NCI-H2029 treated with DMSO at 0.1 percent for 48 hours (cell line): ENCODE data around the gene CTSE.
"Not testable (repeated sequence)": the region's sequence is repeated elsewhere in the genome, so short reads cannot be mapped to it uniquely, and the experiment has no call there.

ENCODE experiments used
- DNase-seq: peaks from one replicate; lab custom pipeline; 2025; lab: John Stamatoyannopoulos, UW

The CTSE gene

DNA sequence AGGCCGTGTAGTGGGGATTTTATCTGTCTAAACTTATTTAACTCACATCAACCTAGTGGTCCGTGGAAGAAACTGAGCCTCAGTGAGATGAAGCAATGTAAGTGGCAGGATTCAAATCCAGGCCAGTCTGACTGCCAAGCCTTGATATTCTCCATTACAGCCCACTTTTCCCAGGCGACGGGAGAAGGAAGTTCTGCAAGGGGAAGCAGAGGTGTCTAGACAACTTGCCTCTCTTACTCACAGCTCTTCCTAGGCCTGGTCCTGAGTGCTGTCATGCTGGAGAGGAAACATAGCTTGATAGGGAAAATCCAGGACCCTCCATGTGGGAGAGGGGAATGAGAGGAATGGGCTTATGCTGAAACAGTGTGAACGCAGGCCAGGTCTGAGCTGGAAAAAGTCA is 9.1 kb downstream of the CTSE start:
- no peak for DNase-seq

GRCh38 chr1:206013026-206013795 is 10.5 kb downstream of the CTSE start:
- DNase-seq, result no peak

GRCh38 chr1:206012086-206012859 is 11.4 kb downstream of the CTSE start:
- no peak for DNase-seq

- DNase-seq, result no peak
Measured at GRCh38 chr1:206011057-206011456, 12.6 kb downstream of the CTSE start.

DNA sequence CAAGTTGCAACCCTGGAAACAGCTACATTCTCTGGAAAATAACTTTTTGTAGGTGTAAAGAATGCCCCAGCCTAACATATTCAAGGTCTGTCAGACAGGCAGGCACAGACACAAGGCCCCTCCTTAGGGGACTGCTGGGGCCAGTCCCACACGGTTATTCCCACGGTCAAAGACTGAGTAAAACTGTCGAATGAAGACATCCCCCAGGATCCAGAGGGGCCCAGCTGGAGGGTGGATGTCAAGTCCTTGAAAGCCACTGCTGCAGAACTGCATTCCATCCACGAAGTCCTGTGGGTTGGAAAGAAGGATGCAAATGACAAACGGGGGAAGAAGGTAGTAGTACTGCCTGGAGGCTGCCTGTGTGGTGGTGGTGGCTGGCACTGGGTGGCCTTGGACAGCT is 13.6 kb downstream of the CTSE start:
- DNase-seq, result no peak

DNA sequence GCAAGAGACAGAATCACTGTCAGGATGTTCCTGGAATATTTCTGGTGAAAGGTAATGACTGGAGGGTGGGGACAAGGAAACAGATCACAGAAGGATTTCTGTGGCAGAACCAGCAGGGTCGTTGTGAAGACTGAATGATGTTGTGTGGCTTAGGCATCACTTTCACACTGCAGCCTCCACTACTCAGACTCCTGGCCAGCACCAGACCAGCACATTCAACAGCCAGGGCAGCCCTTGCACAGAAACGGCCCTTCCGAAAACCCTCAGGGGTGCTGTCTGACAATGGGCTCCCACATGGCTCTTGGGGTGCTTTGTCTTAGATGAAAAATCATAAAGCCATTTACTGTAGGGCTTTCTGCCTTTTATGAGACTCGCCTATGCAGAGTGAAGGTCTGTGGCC is 16.7 kb downstream of the CTSE start:
- no peak for DNase-seq

GRCh38 chr1:206005778-206006180 is 17.9 kb downstream of the CTSE start:
- DNase-seq, result no peak

DNA sequence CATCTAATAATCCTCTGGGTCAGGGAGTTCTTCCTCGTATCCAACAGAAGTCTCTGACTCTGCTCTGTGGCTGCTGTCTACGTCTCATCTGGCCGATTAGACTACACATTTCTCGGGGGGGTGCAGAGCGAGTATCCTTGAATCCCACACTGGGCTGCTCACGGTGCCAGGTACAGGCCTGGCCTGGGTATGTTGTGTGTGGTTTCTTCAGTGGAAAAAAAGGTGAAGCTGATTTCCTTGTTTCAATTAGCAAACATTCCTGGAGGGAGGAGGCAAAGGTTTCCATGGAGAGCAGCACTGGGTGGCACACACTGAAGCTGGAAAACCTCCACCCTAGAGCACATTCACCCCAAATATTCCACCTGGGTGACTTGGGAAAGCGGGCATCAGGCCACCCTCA is 18.5 kb downstream of the CTSE start:
- DNase-seq, result no peak

GRCh38 chr1:206004826-206005225 is 18.9 kb downstream of the CTSE start:
- DNase-seq, result no peak

GRCh38 chr1:206003854-206004800 is 19.6 kb downstream of the CTSE start:
- no peak for DNase-seq

DNA sequence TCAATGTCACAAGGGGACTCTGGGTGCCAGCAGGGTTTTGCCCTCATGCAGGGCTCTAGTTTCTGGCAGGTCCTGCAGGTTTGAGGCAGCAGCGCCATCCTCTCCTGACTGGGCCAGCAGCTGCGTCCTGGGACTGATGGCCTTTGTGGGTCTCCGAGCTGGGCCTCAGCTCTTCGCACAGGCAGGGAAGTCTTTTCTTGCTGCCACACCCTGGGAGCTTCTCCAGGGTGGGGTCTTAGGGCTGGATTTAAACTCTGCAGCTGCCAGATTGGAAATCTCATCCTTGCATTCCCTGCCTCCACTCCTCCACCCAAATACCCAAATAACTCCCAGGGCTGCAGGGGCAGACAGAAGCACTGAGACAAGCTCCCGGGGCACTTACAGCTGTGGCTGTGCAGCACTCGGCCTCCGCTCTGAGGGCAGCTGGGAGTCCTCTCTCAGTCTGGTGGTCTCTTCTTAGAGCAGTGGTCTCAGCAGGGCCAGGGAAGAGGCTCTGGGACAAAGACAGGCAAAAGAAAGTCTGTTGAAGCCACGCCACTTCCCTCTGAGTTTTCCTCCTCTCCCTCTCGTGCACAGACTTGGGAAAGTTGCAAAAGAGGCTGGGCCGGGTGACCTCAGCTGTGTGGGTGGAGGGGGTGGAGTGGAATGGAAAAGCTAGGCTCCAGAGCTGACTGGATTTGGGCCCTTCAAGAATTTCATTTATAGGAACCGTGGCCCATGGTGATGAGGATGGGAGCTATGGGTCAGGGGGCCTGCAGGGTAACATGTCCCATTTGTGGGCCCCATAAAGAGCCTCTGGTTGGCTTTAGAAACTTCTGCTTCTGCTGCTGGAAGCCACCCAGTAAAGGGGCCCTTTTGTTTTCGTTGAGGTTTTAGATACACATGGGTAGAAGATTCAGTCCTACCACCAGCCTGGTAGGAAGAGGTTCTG is 20.6 kb downstream of the CTSE start, which contains the start of gene RAB7B:
Gene RAB7B (minus strand): TSS at position 525 of the 931 bp plus-strand sequence. CDS start 9,260 bp downstream, outside the sequence.
- no peak for DNase-seq

GRCh38 chr1:206002160-206002559 is 21.5 kb downstream of the CTSE start:
- no peak for DNase-seq

GRCh38 chr1:206001476-206001888 is 22.2 kb downstream of the CTSE start:
- DNase-seq, result no peak

DNA sequence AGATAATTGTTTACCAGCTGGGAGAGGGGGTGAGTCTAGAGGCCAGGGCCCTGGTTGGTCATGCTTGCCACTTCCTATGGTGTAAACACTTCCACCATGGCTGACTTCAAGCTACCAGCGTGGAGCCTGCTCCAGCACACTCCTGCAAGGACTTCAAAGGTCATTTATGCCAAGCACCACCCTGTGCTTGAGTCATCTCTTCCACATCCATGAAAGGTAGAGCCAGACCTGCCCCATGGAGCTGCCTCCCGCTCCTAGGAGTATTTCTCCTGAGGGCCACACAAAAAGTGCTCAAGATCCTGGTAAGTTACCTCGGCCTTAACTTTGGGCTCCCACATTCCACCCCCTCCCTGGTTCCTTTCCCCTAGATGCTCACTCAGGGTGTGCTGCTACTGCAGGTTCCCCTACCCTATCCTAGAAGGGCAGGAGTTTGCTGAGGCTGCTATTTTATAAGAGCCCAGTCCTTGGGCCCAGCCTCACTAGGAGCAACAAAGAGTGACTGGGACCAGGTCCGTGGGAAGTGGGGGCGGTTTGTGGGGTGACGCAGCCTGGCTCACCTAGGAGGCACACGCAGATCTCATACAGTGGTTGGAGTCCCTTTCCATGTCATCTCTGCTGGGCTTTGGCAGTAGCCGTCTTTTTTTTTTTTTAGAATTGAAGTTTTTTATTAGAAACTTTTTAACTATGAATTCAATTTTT is 22.9 kb downstream of the CTSE start:
- DNase-seq, result no peak

- no peak for DNase-seq
Measured at GRCh38 chr1:205998457-205999241, 25.0 kb downstream of the CTSE start.

- not testable (repeated sequence) for DNase-seq
Measured at GRCh38 chr1:205996641-205997040, 27.1 kb downstream of the CTSE start.

- no peak for DNase-seq
Measured at GRCh38 chr1:205994346-205994745, 29.3 kb downstream of the CTSE start.

- DNase-seq, result no peak
Measured at GRCh38 chr1:205993068-205993467, 30.6 kb downstream of the CTSE start.

- DNase-seq, result no peak
Measured at GRCh38 chr1:205992218-205992882, 31.3 kb downstream of the CTSE start.
